Esophagus squamous epithelium (tissue), 4 donors: ENCODE results near the gene ZNF609.

Experiments used
- CTCF ChIP-seq, 6 experiments: fragments of 450-650 bp in 4 of 6; fragments of 200-600 bp in 2 of 6; sonication (generic) in 2 of 6; IDR thresholded peaks; one replicate each; pipeline ENCODE4 v1.5.1; 2016 to 2019; ENCODE audit warnings: antibody characterized with exemption in 6 of 6, mild to moderate bottlenecking in 4 of 6, moderate library complexity in 4 of 6
- POLR2A ChIP-seq, 4 donors: fragments of 450-650 bp; IDR thresholded peaks; one replicate each; pipeline ENCODE4 v1.6.1; 2017; ENCODE audit warnings: antibody characterized with exemption in 4 of 4, mild to moderate bottlenecking in 4 of 4, moderate library complexity in 3 of 4

DNA sequence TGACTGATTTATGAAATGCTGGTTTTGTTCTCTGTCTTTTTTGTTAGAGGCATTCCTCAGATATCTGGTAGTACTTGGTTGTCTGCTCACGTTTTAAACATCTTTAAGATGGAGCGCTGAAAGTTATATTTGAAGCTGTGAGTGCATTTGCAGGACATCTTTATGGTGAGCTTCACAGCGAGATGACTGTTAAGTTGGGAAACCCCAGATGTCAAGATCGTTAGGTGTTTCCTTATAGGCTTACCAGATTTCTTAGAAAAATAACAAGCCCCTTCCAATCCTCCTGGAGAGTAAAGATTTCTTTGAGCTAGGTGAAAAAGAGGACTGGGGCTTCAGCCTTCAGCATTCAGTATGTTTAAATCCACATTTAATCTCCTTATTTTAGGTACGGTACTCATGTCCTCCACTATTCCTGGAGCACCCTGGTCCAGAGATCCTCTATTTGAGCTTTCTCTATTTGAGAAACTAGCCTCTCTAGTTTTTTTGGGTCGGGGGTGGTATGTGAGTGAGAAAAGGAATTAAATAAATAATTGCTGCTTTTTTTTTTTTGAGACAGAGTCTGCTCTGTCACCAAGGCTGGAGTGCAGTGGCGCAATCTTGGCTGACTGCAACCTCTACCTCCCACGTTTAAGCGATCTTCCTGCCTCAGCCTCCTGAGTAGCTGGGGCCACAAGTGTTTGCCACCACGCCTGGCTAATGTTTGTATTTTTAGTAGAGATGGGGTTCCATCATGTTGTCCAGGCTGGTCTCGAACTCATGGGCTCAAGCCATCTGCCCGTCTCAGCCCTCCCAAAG, 72.3 kb downstream of the ZNF609 start:
- TF ChIP-seq CTCF (IDR thresholded peaks at IDR 0.05) (no peak), POLR2A (IDR thresholded peaks at IDR 0.05) (no peak)
